Keratinocyte (primary cell): ENCODE measurements around the gene ARFRP1. TPM values are rescaled to one million over a fixed set of nuclear protein-coding genes. Genes with fewer than 3 reads are reported as not detected.

Experiments
- DNase-seq: peaks from one replicate; pipeline ENCODE4 v3.0.0-alpha.2; 2011; ENCODE audit warnings: low read depth, missing footprints, low spot score
- FAIRE-seq: peaks from 2 replicates; lab custom pipeline; 2011; peaks lifted over from hg19 to GRCh38; lab: Jason Lieb, UNC
- H2AFZ ChIP-seq: 2 replicates; pipeline ENCODE4 v1.6.0; 2012; ENCODE audit warnings: low read length, control low read depth, inconsistent platforms; ENCODE audit not compliant: control insufficient read depth
- H3K27ac ChIP-seq: 2 replicates; pipeline ENCODE4 v1.5.1; 2011; ENCODE audit warnings: low read length; ENCODE audit not compliant: control insufficient read depth, insufficient read depth
- H3K27me3 ChIP-seq: 3 replicates; pipeline ENCODE4 v1.6.0; 2011; ENCODE audit warnings: low read length; ENCODE audit not compliant: control insufficient read depth, insufficient read depth; ENCODE audit errors: extremely low read depth
- H3K36me3 ChIP-seq, 2 experiments: 2 replicates in 1 of 2; 3 replicates in 1 of 2; pipeline ENCODE4 v1.5.1; 2011; ENCODE audit warnings: low read length in 2 of 2, mild to moderate bottlenecking in 1 of 2; ENCODE audit not compliant: control insufficient read depth in 2 of 2, insufficient read depth in 2 of 2; ENCODE audit errors: extremely low read depth in 1 of 2
- H3K4me1 ChIP-seq: 3 replicates; pipeline ENCODE4 v1.5.1; 2011; ENCODE audit warnings: low read length; ENCODE audit not compliant: control insufficient read depth, insufficient read depth; ENCODE audit errors: extremely low read depth
- H3K4me2 ChIP-seq: 3 replicates; pipeline ENCODE4 v1.6.0; 2011; ENCODE audit warnings: low read depth, low read length; ENCODE audit not compliant: control insufficient read depth, insufficient read depth; ENCODE audit errors: extremely low read depth
- H3K4me3 ChIP-seq, 3 experiments: fragments of 200-600 bp in 1 of 3; sonication (generic) in 1 of 3; 2 replicates in 2 of 3; 3 replicates in 1 of 3; pipeline ENCODE4 v1.5.1; 2011 to 2016; ENCODE audit warnings: low read length in 3 of 3, mild to moderate bottlenecking in 3 of 3, control low read depth in 2 of 3, inconsistent platforms in 1 of 3, low read depth in 1 of 3, mixed read lengths in 1 of 3, mixed run types in 1 of 3, moderate library complexity in 1 of 3; ENCODE audit not compliant: control insufficient read depth in 2 of 3, insufficient read depth in 2 of 3; ENCODE audit errors: extremely low read depth in 1 of 3
- H3K79me2 ChIP-seq: 2 replicates; pipeline ENCODE4 v1.6.0; 2012; ENCODE audit warnings: low read length; ENCODE audit not compliant: control insufficient read depth, insufficient read depth
- H3K9ac ChIP-seq: 3 replicates; pipeline ENCODE4 v1.6.0; 2011; ENCODE audit warnings: low read length; ENCODE audit not compliant: control insufficient read depth, insufficient read depth; ENCODE audit errors: extremely low read depth
- H3K9me1 ChIP-seq: 3 replicates; pipeline ENCODE4 v1.6.0; 2011; ENCODE audit warnings: low read length; ENCODE audit not compliant: control insufficient read depth, insufficient read depth; ENCODE audit errors: extremely low read depth
- H3K9me3 ChIP-seq: 2 replicates; pipeline ENCODE4 v1.5.1; 2012; ENCODE audit warnings: low read depth, low read length; ENCODE audit not compliant: control insufficient read depth
- H4K20me1 ChIP-seq: 3 replicates; pipeline ENCODE4 v1.6.0; 2011; ENCODE audit warnings: low read length; ENCODE audit not compliant: control insufficient read depth, insufficient read depth; ENCODE audit errors: extremely low read depth
- CTCF ChIP-seq, 3 experiments: IDR thresholded peaks in 1 of 3; conservative IDR thresholded peaks in 1 of 3; optimal IDR thresholded peaks in 1 of 3; 2 replicates in 2 of 3; 3 replicates in 1 of 3; pipeline versions ENCODE3 to v1.5.1; 2011; ENCODE audit warnings: low read length in 3 of 3, mild to moderate bottlenecking in 3 of 3, moderate library complexity in 2 of 3, control low read depth in 1 of 3, inconsistent platforms in 1 of 3; ENCODE audit not compliant: insufficient read depth in 2 of 3; ENCODE audit errors: extremely low read depth in 1 of 3
- EZH2 ChIP-seq: IDR thresholded peaks from one replicate; pipeline ENCODE4 v1.6.1; 2012; ENCODE audit warnings: inconsistent platforms, mild to moderate bottlenecking, low read length, moderate library complexity
- dilution Hi-C: fragments of 300-500 bp; cut with MboI; formaldehyde crosslinking; loops from one replicate; pipeline ENCODE4 v1.7.0; 2020; ENCODE audit warnings: low sequenced_read_pairs; ENCODE audit not compliant: extremely low pct_ligation_motif_present
- polyA plus RNA-seq, 5 experiments: library from polyadenylated mRNA; depleted of rRNA in 3 of 5; stranded (reverse) in 3 of 5; stranded (forward) in 1 of 5; unstranded in 1 of 5; fragments of >200 nt; gene quantifications; 1 replicate in 1 of 5; 2 replicates in 3 of 5; 3 replicates in 1 of 5; pipeline versions ENCODE4 v1.2.1 to v1.2.3, GENCODE V29; 2011 to 2012; ENCODE audit warnings: missing spikeins in 2 of 5, low read depth in 1 of 5, low replicate concordance in 1 of 5

The ARFRP1 gene
- polyA plus RNA-seq, 1 donor (not counting 4 experiments of a cell fraction or from before 2014, with no cell fraction given) = 30.4 TPM

- H3K4me2 ChIP-seq = peak within 1 kb of the TSS; percentile 22
- no peaks in the 10 kb centered on the region for H3K27me3 ChIP-seq
- no peak within 1 kb of the TSS for H2AFZ ChIP-seq
- peaks cover 16 to 23% of the 10 kb centered on the region in 2 experiments for H3K36me3 ChIP-seq
- H3K9ac ChIP-seq = no peak within 1 kb of the TSS
- DNase-seq (no peak), FAIRE-seq (no peak)
- H4K20me1 ChIP-seq = no peaks in the 10 kb centered on the region
- TF ChIP-seq CTCF (optimal IDR thresholded peaks at IDR 0.05 in 1 of 3, IDR thresholded peaks at IDR 0.05 in 1 of 3, conservative IDR thresholded peaks at IDR 0.05 in 1 of 3; ENCODE audit: extremely low read depth in 1 of 3, insufficient read depth in 2 of 3, low read length in 3 of 3) = no peak
- TF ChIP-seq EZH2 = no peak
- peaks cover 21% of the 10 kb centered on the region for H3K4me1 ChIP-seq
- H3K9me1 ChIP-seq = no peaks in the 10 kb centered on the region
- dilution Hi-C loops = no loop called here
- H3K4me3 ChIP-seq = no peak within 1 kb of the TSS
- H3K27ac ChIP-seq = no peak within 1 kb of the TSS
- peaks cover 15% of the 10 kb centered on the region for H3K79me2 ChIP-seq
- H3K9me3 ChIP-seq = no peaks in the 10 kb centered on the region
Observed at GRCh38 chr20:63735859-63736718, 28.3 kb upstream of the ARFRP1 start, which contains the start of gene LIME1. Gene LIME1, plus strand, starts transcription at chr20:63736664. Its CDS starts 886 bp downstream, at chr20:63737550.

GRCh38 chr20:63734946-63735858 is 27.4 kb upstream of the ARFRP1 start:
- Histone ChIP-seq H3K27me3 (no peaks in the 10 kb centered on the region), H3K9ac (no peak overlapping the region), H3K9me1 (no peaks in the 10 kb centered on the region), H3K79me2 (peaks cover 20% of the 10 kb centered on the region), H3K4me3 (no peak overlapping the region), H3K4me1 (peaks cover 18% of the 10 kb centered on the region), H2AFZ (no peak overlapping the region), H3K9me3 (no peaks in the 10 kb centered on the region), H3K4me2 (no peak overlapping the region), H3K36me3 (peaks cover 17 to 23% of the 10 kb centered on the region in 2 experiments), H4K20me1 (no peaks in the 10 kb centered on the region), H3K27ac (no peak overlapping the region)
- DNase-seq = no peak
- TF ChIP-seq EZH2 (no peak), CTCF (optimal IDR thresholded peaks at IDR 0.05 in 1 of 3, IDR thresholded peaks at IDR 0.05 in 1 of 3, conservative IDR thresholded peaks at IDR 0.05 in 1 of 3; ENCODE audit: extremely low read depth in 1 of 3, insufficient read depth in 2 of 3, low read length in 3 of 3) (no peak)
- dilution Hi-C loops = no loop called here
- no peak for FAIRE-seq
